Smooth muscle cell (in vitro differentiated cells): Measurements from ENCODE around the gene CKS1B. TPM values are rescaled to one million over a fixed set of nuclear protein-coding genes. Genes with fewer than 3 reads are reported as not detected.

Experiments used
- DNase-seq: peaks from one replicate; lab custom pipeline; 2025; ENCODE audit not compliant: unreplicated experiment; lab: John Stamatoyannopoulos, UW
- H2AFZ ChIP-seq: fragments of 200-600 bp; sonication (generic); 2 replicates; pipeline ENCODE4 v1.6.0; 2016; ENCODE audit warnings: antibody characterized with exemption, low read depth, mild to moderate bottlenecking
- H3F3A ChIP-seq: fragments of 200-600 bp; sonication (generic); 2 replicates; pipeline ENCODE4 v1.6.0; 2017; ENCODE audit warnings: antibody characterized with exemption, low read depth
- H3K27ac ChIP-seq: fragments of 200-600 bp; sonication (generic); 2 replicates; pipeline ENCODE4 v1.5.1; 2016; ENCODE audit warnings: low read depth, mild to moderate bottlenecking
- H3K27me3 ChIP-seq: fragments of 200-600 bp; sonication (generic); 2 replicates; pipeline ENCODE4 v1.6.1; 2016; ENCODE audit warnings: low read depth, mild to moderate bottlenecking
- H3K36me3 ChIP-seq: fragments of 200-600 bp; sonication (generic); 2 replicates; pipeline ENCODE4 v1.5.1; 2016; ENCODE audit warnings: low read depth
- H3K4me1 ChIP-seq: fragments of 200-600 bp; sonication (generic); 2 replicates; pipeline ENCODE4 v1.5.1; 2016; ENCODE audit warnings: low read depth
- H3K4me2 ChIP-seq: fragments of 200-600 bp; sonication (generic); 2 replicates; pipeline ENCODE4 v1.6.0; 2016; ENCODE audit warnings: mild to moderate bottlenecking
- H3K4me3 ChIP-seq: fragments of 200-600 bp; sonication (generic); 2 replicates; pipeline ENCODE4 v1.5.1; 2016; ENCODE audit warnings: mild to moderate bottlenecking
- H3K79me2 ChIP-seq: fragments of 200-600 bp; sonication (generic); 2 replicates; pipeline ENCODE4 v1.6.0; 2016; ENCODE audit warnings: low read depth, mild to moderate bottlenecking
- H3K9ac ChIP-seq: fragments of 200-600 bp; sonication (generic); 2 replicates; pipeline ENCODE4 v1.6.0; 2016; ENCODE audit warnings: low read depth
- H3K9me3 ChIP-seq: fragments of 200-600 bp; sonication (generic); replicated peaks from 2 replicates; pipeline ENCODE4 v1.5.1; 2016; ENCODE audit warnings: low read depth
- H4K20me1 ChIP-seq: fragments of 200-600 bp; sonication (generic); 2 replicates; pipeline ENCODE4 v1.6.0; 2016; ENCODE audit warnings: low read depth
- CTCF ChIP-seq: fragments of 200-600 bp; sonication (generic); IDR thresholded peaks from 2 replicates; pipeline ENCODE4 v1.5.1; 2017; ENCODE audit warnings: borderline replicate concordance, mild to moderate bottlenecking, antibody characterized with exemption; ENCODE audit not compliant: insufficient read depth, poor library complexity, severe bottlenecking
- WGBS: methylation state at CpG from one replicate; pipeline ENCODE4 v1.1.7; 2016; ENCODE audit warnings: low lambda C conversion rate; 5-methylcytosine and 5-hydroxymethylcytosine counted together
- polyA plus RNA-seq: library from polyadenylated mRNA; unstranded; fragments of >200 nt; fragmentation: Nextera tagmentation; extraction: Ambion mirVana; gene quantifications from 2 replicates; pipeline ENCODE4 v1.2.1, GENCODE V29; 2016
- total RNA-seq: library from RNA; depleted of rRNA; stranded (reverse); fragments of >200 nt; gene quantifications from 2 replicates; pipeline ENCODE4 v1.2.3, GENCODE V29; 2014

CKS1B gene
- total and polyA plus RNA-seq, 2 experiments from 2014 or later: 41.6 to 116 TPM

GRCh38 chr1:154936555-154937084 is 37.9 kb upstream of the CKS1B start, which contains the start of gene PMVK:
TSS of gene PMVK (minus strand) at chr1:154936719. CDS start at chr1:154936685, 34 bp downstream.
- TF ChIP-seq CTCF: peak; percentile 9
- H3K4me2 ChIP-seq: peak within 1 kb of the TSS; percentile 82
- H3K27ac ChIP-seq: peak within 1 kb of the TSS; percentile 96
- WGBS: under 1% methylated on average over 44 of the region's 45 CpGs
- H3F3A ChIP-seq: no peaks in the 10 kb centered on the region
- DNase-seq: peak; percentile 94
- no peaks in the 10 kb centered on the region for H3K79me2 ChIP-seq
- H3K9me3 ChIP-seq: no peaks in the 10 kb centered on the region
- H3K4me3 ChIP-seq: peak within 1 kb of the TSS; percentile 62
- peak within 1 kb of the TSS; percentile 99 for H3K9ac ChIP-seq
- peaks cover 15% of the 10 kb centered on the region for H3K4me1 ChIP-seq
- peak within 1 kb of the TSS; percentile 78 for H2AFZ ChIP-seq
- H4K20me1 ChIP-seq: no peaks in the 10 kb centered on the region
- no peaks in the 10 kb centered on the region for H3K27me3 ChIP-seq
- H3K36me3 ChIP-seq: no peaks in the 10 kb centered on the region

GRCh38 chr1:154937085-154937987 is 37.1 kb upstream of the CKS1B start:
- H4K20me1 ChIP-seq: no peaks in the 10 kb centered on the region
- H3K27ac ChIP-seq: peak overlapping the region; percentile 96
- H3F3A ChIP-seq: no peaks in the 10 kb centered on the region
- DNase-seq: peak; percentile 94
- H3K27me3 ChIP-seq: no peaks in the 10 kb centered on the region
- peak; percentile 6 for TF ChIP-seq CTCF
- H3K9ac ChIP-seq: peak overlapping the region; percentile 99
- no peaks in the 10 kb centered on the region for H3K9me3 ChIP-seq
- peaks cover 15% of the 10 kb centered on the region for H3K4me1 ChIP-seq
- H3K4me2 ChIP-seq: peak overlapping the region; percentile 82
- H3K4me3 ChIP-seq: peak overlapping the region; percentile 62
- H3K36me3 ChIP-seq: no peaks in the 10 kb centered on the region
- H2AFZ ChIP-seq: peak overlapping the region; percentile 78
- no peaks in the 10 kb centered on the region for H3K79me2 ChIP-seq
- 2% methylated on average over 36 of the region's 36 CpGs for WGBS

GRCh38 chr1:154937988-154938386 is 36.5 kb upstream of the CKS1B start:
- no peak for TF ChIP-seq CTCF
- DNase-seq: no peak
- Histone ChIP-seq H3K9me3 (no peaks in the 10 kb centered on the region), H3F3A (no peaks in the 10 kb centered on the region), H4K20me1 (no peaks in the 10 kb centered on the region), H3K27ac (peak overlapping the region; percentile 96), H3K4me1 (peaks cover 15% of the 10 kb centered on the region), H3K27me3 (no peaks in the 10 kb centered on the region), H3K4me2 (peak overlapping the region; percentile 82), H2AFZ (no peak overlapping the region), H3K9ac (peak overlapping the region; percentile 99), H3K79me2 (no peaks in the 10 kb centered on the region), H3K36me3 (no peaks in the 10 kb centered on the region), H3K4me3 (peak overlapping the region; percentile 62)
- WGBS: 90% methylated on average over 8 of the region's 8 CpGs
